ENCODE measurements around the gene IRAK2. TPM values are rescaled to one million over a fixed set of nuclear protein-coding genes. Genes with fewer than 3 reads are reported as not detected.

Gene IRAK2
- total RNA-seq, 6 experiments from 2014 or later, result 2.6 to 4.4 (median 3.5) TPM

DNA sequence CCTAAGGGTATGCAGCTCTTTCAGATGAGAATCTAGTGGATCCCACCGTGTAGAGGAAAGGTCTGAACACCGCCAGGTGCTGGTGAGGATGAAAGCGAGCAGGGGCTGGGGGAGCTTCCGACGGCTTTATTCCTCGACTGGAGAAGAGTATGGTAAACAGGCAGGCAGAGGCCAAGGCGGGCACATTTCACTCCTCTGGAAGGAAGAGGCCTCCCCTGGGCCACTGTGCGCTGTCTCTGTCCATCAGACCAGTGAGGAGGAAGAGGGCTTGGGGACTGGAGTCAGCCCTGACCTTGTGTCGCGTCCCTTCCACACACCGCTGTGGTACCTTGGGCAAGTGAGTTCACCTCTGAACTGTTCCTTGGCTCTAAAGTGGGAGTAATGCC is 123.8 kb downstream of the IRAK2 start:
- DNase-seq, result no peak
- H3K27me3 Mint-ChIP-seq (ENCODE audit: insufficient read depth), result peaks cover 2% of the 10 kb centered on the region; the same call in 1 of the 2 replicates
- H3K4me3 Mint-ChIP-seq, result no peak overlapping the region
- peaks cover 4% of the 10 kb centered on the region; the same call in 1 of the 2 replicates for H3K36me3 Mint-ChIP-seq (ENCODE audit: low read depth)
- H3K9me3 Mint-ChIP-seq, result no peaks in the 10 kb centered on the region
- peaks cover 6% of the 10 kb centered on the region; the same call in 1 of the 2 replicates for H3K4me1 Mint-ChIP-seq (ENCODE audit: low read depth)
- no peak overlapping the region for H3K27ac Mint-ChIP-seq
- TF ChIP-seq, protein P1, sequence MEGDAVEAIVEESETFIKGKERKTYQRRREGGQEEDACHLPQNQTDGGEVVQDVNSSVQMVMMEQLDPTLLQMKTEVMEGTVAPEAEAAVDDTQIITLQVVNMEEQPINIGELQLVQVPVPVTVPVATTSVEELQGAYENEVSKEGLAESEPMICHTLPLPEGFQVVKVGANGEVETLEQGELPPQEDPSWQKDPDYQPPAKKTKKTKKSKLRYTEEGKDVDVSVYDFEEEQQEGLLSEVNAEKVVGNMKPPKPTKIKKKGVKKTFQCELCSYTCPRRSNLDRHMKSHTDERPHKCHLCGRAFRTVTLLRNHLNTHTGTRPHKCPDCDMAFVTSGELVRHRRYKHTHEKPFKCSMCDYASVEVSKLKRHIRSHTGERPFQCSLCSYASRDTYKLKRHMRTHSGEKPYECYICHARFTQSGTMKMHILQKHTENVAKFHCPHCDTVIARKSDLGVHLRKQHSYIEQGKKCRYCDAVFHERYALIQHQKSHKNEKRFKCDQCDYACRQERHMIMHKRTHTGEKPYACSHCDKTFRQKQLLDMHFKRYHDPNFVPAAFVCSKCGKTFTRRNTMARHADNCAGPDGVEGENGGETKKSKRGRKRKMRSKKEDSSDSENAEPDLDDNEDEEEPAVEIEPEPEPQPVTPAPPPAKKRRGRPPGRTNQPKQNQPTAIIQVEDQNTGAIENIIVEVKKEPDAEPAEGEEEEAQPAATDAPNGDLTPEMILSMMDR (IDR thresholded peaks at IDR 0.05), result no peak

DNA sequence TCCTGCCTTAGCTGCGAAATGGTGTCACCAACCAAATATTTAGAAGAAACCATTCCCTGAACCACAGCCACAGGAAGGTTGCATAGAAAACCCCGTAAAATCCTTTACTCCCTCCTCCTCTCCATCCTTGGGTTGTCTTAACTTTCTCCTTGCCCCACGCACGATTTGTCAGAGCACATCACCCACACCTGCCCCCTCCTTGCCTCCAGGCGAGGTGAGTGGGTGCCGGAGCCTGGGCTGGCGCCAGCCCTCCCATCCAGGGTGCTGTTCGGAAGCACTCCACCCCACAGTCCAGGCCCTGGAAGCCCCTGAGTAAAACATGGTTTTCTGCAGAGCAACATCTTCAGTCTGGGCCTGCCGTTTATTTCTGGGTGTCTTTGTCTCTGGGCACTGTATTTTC is 124.4 kb downstream of the IRAK2 start:
- TF ChIP-seq, protein P1 (IDR thresholded peaks at IDR 0.05), result no peak
- Mint-ChIP-seq H3K36me3 (ENCODE audit: low read depth) (peaks cover 4% of the 10 kb centered on the region; the same call in 1 of the 2 replicates), H3K27me3 (ENCODE audit: insufficient read depth) (peaks cover 2% of the 10 kb centered on the region; the same call in 1 of the 2 replicates), H3K4me1 (ENCODE audit: low read depth) (peaks cover 6% of the 10 kb centered on the region; the same call in 1 of the 2 replicates), H3K4me3 (no peak overlapping the region), H3K27ac (no peak overlapping the region), H3K9me3 (no peaks in the 10 kb centered on the region)
- no peak for DNase-seq

- H3K36me3 Mint-ChIP-seq (ENCODE audit: low read depth), result peaks cover 4% of the 10 kb centered on the region; the same call in 1 of the 2 replicates
- peaks cover 2% of the 10 kb centered on the region; the same call in 1 of the 2 replicates for H3K27me3 Mint-ChIP-seq (ENCODE audit: insufficient read depth)
- H3K4me1 Mint-ChIP-seq (ENCODE audit: low read depth), result peaks cover 6% of the 10 kb centered on the region; the same call in 1 of the 2 replicates
- H3K27ac Mint-ChIP-seq, result no peak overlapping the region
- H3K4me3 Mint-ChIP-seq, result no peak overlapping the region
- no peaks in the 10 kb centered on the region for H3K9me3 Mint-ChIP-seq
- TF ChIP-seq, protein P1 (IDR thresholded peaks at IDR 0.05), result no peak
- no peak for DNase-seq
Measured at GRCh38 chr3:10289787-10290355, 125.2 kb downstream of the IRAK2 start.

DNA sequence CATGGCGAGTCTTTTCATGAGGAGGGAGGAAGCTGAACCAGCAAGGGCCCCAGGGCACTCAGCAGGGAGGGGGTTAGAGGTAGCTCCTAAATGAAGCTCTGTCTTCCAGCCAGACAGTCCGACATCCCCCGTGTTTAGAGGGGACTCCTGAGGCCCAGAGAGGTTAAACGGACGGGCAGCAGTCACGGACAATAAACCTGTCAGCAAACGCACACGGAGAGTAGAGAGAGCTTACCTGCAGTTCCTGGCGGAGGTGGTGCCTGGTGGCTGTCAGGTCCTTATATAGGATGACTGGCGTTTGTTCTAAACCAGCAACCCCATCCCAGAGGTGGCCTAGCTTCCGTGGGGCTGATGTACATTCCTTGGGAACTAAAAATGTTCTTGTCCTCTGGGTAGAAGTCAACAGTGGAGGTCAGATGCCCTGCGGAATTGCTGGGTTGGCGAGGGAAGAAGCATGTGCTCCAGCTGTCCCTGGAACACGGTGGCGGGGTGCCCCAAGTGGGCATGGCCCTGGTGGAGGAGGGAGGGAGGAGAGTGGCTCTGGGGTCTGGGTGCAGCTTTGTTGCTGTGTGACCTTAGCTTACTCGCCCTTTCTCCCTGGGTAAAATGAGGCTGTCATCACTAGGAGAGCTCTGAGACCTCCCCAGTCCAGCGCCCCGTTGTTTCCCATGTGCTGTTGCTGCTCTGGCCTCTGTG is 125.9 kb downstream of the IRAK2 start:
- TF ChIP-seq, protein P1 (IDR thresholded peaks at IDR 0.05), result no peak
- H3K9me3 Mint-ChIP-seq, result no peaks in the 10 kb centered on the region
- peaks cover 6% of the 10 kb centered on the region; the same call in 1 of the 2 replicates for H3K4me1 Mint-ChIP-seq (ENCODE audit: low read depth)
- H3K36me3 Mint-ChIP-seq (ENCODE audit: low read depth), result peaks cover 4% of the 10 kb centered on the region; the same call in 1 of the 2 replicates
- DNase-seq, result no peak
- peaks cover 2% of the 10 kb centered on the region; the same call in 1 of the 2 replicates for H3K27me3 Mint-ChIP-seq (ENCODE audit: insufficient read depth)
- no peak overlapping the region for H3K4me3 Mint-ChIP-seq
- H3K27ac Mint-ChIP-seq, result no peak overlapping the region

DNA sequence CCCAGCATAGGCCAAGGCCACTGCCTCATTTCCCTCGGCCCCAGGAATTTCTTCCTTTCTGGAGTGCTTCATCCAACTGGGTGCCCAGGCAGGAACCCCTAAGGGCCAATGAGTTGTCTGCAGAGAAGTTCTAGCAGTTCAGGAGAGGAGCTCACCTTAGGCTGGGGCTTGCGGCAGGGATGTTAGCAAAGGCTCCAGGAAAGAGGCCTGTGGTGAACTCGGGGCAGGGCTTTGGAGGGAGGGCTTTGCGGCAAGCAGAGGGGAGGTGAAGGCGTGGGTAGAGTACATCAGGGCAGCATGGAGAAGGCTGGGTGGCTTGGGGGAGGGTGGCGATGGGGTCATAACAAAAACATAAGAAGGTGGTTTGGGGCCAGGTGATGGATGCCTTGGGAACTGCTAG is 126.9 kb downstream of the IRAK2 start:
- Mint-ChIP-seq H3K36me3 (ENCODE audit: low read depth) (peaks cover 7% of the 10 kb centered on the region), H3K27me3 (ENCODE audit: insufficient read depth) (no peaks in the 10 kb centered on the region; the same call in 1 of the 2 replicates), H3K9me3 (no peaks in the 10 kb centered on the region), H3K27ac (peak overlapping the region; percentile 56), H3K4me3 (no peak overlapping the region), H3K4me1 (ENCODE audit: low read depth) (peaks cover 6% of the 10 kb centered on the region; the same call in 1 of the 2 replicates)
- TF ChIP-seq, protein P1 (IDR thresholded peaks at IDR 0.05), result no peak
- no peak for DNase-seq

All from HFFc6 (cell line).